Brain microvascular endothelial cell (primary cell): ENCODE results near the gene TFIP11.

Source experiments
- DNase-seq: peaks from one replicate; pipeline ENCODE4 v3.0.0-alpha.2; 2020
- H3K27ac ChIP-seq: fragments of 250-450 bp; sonication (Bioruptor Pico); 2 replicates; pipeline ENCODE4 v1.5.1; 2020; ENCODE audit warnings: mild to moderate bottlenecking, moderate library complexity
- H3K27me3 ChIP-seq: fragments of 250-450 bp; sonication (Bioruptor Pico); replicated peaks from 2 replicates; pipeline ENCODE4 v1.5.1; 2020; ENCODE audit warnings: mild to moderate bottlenecking
- H3K36me3 ChIP-seq: fragments of 250-450 bp; sonication (Bioruptor Pico); replicated peaks from 2 replicates; pipeline ENCODE4 v1.5.1; 2020; ENCODE audit warnings: mild to moderate bottlenecking
- H3K4me3 ChIP-seq: 2 replicates; pipeline ENCODE4 v1.5.1; 2011; ENCODE audit warnings: low read depth, mild to moderate bottlenecking, control low read depth, low read length, moderate library complexity
- in situ Hi-C: cut with HindIII; loops from 2 replicates; pipeline ENCODE4 v1.10.0; 2017; ENCODE audit warnings: low sequenced_read_pairs, low pct_ligation_motif_present
- TF ChIP-seq, protein P1 (sequence below): IDR thresholded peaks from 2 replicates; pipeline ENCODE4 v1.5.1; 2011; ENCODE audit warnings: low read depth, mild to moderate bottlenecking, moderate library complexity, low read length, control low read depth, inconsistent platforms; ENCODE audit errors: missing control alignments

Gene TFIP11

DNA sequence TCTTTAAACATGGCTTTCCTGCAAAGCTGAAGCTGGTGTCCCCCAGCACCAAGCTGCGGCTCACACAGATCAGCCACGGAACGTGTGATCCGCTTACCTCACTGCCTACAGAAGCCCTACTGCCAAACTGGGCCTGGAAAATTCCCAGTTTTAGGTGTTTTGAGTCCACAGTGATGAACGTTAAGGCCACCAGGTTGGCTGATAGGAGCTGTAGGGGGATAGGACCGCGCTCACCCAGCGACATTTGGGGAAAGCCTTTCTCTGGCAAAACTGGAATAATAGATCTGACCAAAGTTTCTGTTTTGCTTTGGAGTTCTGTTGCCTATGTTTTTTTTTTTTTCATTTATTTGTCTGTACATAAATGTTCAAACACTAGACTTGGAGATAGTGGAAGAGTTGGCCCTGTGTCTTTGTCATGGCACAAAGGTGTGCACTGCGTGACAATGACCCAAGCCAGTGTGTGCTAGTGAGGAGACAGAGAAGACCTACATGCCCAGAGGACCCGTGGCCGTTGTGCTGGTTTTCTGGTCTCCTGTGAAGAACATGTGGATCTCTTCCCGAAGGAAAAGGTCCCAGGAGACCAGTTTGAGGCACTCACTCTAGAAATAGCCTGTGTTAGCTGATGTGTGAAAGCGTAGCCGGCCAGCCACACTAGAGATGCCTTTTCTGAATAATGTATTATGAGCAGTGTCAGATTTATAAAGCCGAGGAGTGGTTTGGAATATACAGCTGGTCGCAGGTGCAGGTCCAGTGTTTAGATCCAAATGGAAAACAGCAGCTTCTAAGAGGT, 68.2 kb downstream of the TFIP11 start:
- DNase-seq = no peak
- Histone ChIP-seq H3K27ac (no peak overlapping the region), H3K27me3 (no peaks in the 10 kb centered on the region), H3K4me3 (no peak overlapping the region), H3K36me3 (no peaks in the 10 kb centered on the region)
- in situ Hi-C loops = no loop called here
- TF ChIP-seq, protein P1, sequence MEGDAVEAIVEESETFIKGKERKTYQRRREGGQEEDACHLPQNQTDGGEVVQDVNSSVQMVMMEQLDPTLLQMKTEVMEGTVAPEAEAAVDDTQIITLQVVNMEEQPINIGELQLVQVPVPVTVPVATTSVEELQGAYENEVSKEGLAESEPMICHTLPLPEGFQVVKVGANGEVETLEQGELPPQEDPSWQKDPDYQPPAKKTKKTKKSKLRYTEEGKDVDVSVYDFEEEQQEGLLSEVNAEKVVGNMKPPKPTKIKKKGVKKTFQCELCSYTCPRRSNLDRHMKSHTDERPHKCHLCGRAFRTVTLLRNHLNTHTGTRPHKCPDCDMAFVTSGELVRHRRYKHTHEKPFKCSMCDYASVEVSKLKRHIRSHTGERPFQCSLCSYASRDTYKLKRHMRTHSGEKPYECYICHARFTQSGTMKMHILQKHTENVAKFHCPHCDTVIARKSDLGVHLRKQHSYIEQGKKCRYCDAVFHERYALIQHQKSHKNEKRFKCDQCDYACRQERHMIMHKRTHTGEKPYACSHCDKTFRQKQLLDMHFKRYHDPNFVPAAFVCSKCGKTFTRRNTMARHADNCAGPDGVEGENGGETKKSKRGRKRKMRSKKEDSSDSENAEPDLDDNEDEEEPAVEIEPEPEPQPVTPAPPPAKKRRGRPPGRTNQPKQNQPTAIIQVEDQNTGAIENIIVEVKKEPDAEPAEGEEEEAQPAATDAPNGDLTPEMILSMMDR = no peak

DNA sequence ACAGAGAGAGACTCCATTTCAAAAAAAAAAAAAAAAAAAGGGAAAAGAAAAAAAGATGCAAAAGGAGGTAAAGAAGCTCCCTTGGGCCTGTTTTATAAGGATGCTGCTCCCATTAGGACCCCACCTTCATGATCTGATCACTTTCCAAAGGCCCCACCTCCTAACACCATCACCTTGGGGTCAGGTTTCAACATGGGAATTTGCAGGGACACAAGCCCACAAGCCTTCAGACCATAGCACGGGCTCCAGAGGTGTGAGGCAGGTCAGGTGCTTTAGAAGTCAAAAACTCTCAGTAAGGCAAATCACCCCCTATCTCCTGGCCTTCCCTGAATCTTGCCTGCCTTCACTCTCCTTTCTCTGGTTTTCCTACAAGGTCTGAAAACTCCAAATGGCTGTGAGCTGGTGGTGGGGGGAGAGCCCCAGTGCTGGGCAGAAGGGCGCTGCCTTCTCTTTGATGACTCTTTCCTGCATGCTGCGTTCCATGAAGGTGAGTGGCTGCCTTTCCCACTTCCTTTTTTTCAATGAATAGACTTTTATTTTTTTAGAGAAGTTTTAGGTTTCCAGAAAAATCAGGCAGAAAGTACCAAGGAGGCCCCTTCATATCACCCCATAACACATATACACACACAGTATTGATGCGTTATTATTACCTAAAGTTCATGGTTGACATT, 70.1 kb downstream of the TFIP11 start:
- Histone ChIP-seq H3K36me3 (no peaks in the 10 kb centered on the region), H3K27ac (no peak overlapping the region), H3K27me3 (no peaks in the 10 kb centered on the region), H3K4me3 (no peak overlapping the region)
- in situ Hi-C loops = no loop called here
- no peak for DNase-seq
- TF ChIP-seq, protein P1 = no peak
